GM19468 (cell line): ENCODE measurements around the gene LARGE1.
A peak's percentile ranks its signal among the peaks of the same experiment; 100 is the strongest.

Experiments
- ATAC-seq: cut with Tn5 transposase; IDR thresholded peaks from one replicate; pipeline ENCODE4 v1.9.1; 2021; ENCODE audit warnings: mild to moderate bottlenecking, moderate library complexity, moderate number of reproducible peaks; ENCODE audit not compliant: unreplicated experiment; ENCODE audit errors: extremely low read depth

Gene LARGE1

GRCh38 chr22:33920197-33920540 lies at the start of gene LARGE1:
Gene LARGE1 (minus strand): TSS chr22:33920476.
- no peak for ATAC-seq

- ATAC-seq = no peak
Measured at GRCh38 chr22:33969045-33969444, 48.8 kb upstream of the LARGE1 start.

- ATAC-seq = no peak
Measured at GRCh38 chr22:33964121-33964520, 43.8 kb upstream of the LARGE1 start.

GRCh38 chr22:33962409-33962808 lies 42.1 kb upstream of the LARGE1 start:
- no peak for ATAC-seq

GRCh38 chr22:33958741-33959140 lies 38.5 kb upstream of the LARGE1 start:
- ATAC-seq = no peak

DNA sequence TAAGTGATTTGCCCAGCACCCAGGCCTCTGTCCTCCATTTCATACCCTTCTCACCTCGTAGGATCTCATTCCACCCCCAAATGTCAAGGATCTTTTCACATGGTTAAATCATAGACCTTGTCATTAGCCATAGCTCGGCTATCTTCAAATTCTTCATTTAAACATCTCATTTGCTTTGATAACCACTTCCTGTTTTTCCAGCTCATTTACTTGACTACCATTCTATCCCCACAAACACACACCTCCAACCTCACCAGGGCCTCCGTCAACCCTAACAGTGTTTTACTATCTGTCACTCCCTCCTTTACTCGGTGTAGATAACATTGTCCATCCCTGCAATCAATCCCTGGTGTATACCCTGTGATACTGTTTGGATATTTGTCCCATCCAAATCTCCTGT lies 36.8 kb upstream of the LARGE1 start:
- no peak for ATAC-seq

DNA sequence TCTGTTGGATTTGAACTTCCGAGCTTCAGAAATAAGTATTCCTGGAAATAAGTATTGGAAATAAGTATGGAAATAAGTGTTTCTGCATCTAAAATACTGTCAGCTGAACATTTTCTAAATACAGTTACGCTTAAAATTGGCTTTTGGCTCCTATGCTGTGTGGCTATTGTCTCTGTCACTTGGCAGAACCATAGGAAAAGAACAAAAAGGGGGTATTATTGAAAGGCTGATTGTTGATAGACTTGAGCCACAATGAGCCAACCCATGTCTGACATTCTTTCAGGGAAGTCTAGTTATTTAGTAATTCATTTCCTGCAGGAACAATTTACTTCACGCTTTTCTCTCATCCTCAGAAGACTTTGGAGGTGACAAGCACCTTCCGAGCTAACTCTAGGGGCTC lies 32.5 kb upstream of the LARGE1 start:
- ATAC-seq = no peak

DNA sequence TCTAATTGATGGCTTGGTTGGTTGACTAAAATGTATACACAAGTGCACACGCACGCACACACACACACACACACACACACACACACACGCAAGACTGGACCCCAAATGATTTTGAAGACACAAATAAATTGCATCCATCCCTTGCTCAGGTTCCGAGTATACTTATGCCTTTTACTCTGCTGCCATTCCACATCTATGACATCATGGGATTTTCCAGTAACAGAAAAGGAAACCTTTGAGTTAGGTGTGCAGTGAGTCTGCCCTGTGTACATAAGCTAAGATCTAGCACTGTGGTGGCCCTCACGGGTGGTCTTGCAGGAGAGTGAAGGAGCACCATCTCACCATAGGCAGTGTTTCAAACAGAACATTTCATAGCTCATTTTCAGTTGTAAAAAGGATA lies 20.5 kb upstream of the LARGE1 start:
- ATAC-seq = no peak

GRCh38 chr22:33932997-33933396 lies 12.7 kb upstream of the LARGE1 start:
- no peak for ATAC-seq

GRCh38 chr22:33931406-33931805 lies 11.1 kb upstream of the LARGE1 start:
- ATAC-seq = no peak

- ATAC-seq = no peak
Measured at GRCh38 chr22:33927752-33928151, 7.5 kb upstream of the LARGE1 start.

GRCh38 chr22:33925194-33925593 lies 4.9 kb upstream of the LARGE1 start:
- ATAC-seq = no peak

- no peak for ATAC-seq
Measured at GRCh38 chr22:33923660-33924246, 3.5 kb upstream of the LARGE1 start.

- no peak for ATAC-seq
Measured at GRCh38 chr22:33923033-33923432, 2.8 kb upstream of the LARGE1 start.

GRCh38 chr22:33922349-33922681 lies 2.0 kb upstream of the LARGE1 start:
- no peak for ATAC-seq

DNA sequence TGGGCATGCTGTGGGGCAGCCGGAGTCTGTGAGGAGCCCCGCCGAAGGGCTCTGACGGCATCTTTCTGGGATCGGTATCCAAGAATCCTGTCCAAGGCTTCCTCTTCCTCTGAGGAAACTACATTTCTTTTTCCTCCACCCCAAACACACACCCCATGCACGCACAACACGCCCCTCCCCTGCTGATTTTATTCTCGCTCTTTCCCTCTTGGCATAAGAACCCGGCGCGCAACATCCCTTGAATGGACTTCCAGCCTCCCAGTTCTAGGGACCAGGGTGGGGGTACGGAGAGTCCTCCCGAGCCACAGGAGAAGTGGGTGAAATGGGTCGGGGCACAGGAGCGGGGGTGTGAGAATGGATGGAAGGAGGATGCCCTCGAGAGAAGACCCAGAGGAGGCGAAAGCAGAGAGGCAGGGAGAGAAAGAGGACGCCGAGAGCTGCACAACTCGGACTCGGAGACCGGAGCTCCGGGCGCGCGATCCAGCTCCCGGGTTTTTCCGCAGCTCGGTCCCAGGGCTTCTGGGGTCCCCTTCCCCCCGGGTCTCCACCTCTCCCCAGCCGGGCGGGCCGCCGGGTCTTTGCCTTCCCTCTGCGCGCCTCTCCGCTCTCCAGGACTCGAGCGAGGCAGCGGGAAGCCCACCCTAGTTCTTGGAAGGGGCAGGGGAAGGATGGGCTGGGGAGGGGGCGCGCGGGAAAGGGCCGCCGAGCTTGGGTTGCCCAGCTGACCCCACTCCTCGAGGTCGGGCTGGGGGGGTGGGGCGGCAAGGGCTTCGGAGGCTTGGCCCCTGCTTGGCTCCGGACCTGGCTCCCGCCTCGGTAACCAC lies 1.5 kb upstream of the LARGE1 start:
- ATAC-seq = no peak

GRCh38 chr22:33920927-33921524 lies 750 bp upstream of the LARGE1 start:
- ATAC-seq = peak; percentile 22

- no peak for ATAC-seq
Measured at GRCh38 chr22:33919391-33920196, 682 bp downstream of the LARGE1 start.

- ATAC-seq = no peak
Measured at GRCh38 chr22:33918676-33919365, 1.5 kb downstream of the LARGE1 start.

GRCh38 chr22:33917744-33918406 lies 2.4 kb downstream of the LARGE1 start:
- no peak for ATAC-seq
